IMR-90 (cell line): Measurements from ENCODE around the gene TMEM179. TPM values are rescaled to one million over a fixed set of nuclear protein-coding genes. Genes with fewer than 3 reads are reported as not detected.

Source experiments
- ATAC-seq: fragments of 200-7000 bp; cut with Tn5 transposase; 2 replicates; pipeline ENCODE4 v1.9.1; 2020; ENCODE audit warnings: low read depth, mild to moderate bottlenecking, moderate library complexity
- BruUV-seq: library from RNA; stranded (reverse); fragments of 400-500 nt; replicated peaks from 2 replicates; lab custom pipeline; 2021; lab: Mats Ljungman, UMichigan
- CTCF ChIA-PET: fragments of 300-600 bp; formaldehyde crosslinking; extraction: SDS; loops from one replicate; lab custom pipeline; 2021; ENCODE audit warnings: antibody characterized with exemption; lab: Yijun Ruan, JAX
- POLR2A ChIA-PET: fragments of 300-600 bp; sonication (Branson Sonifier 250); formaldehyde crosslinking; loops from one replicate; lab custom pipeline; 2022; ENCODE audit warnings: antibody characterized with exemption; ENCODE audit not compliant: unreplicated experiment; lab: Charles Lee
- DNase-seq: peaks from one replicate; pipeline ENCODE4 v3.0.0; 2013
- H2AFZ ChIP-seq: replicated peaks from 2 replicates; pipeline ENCODE3; 2013; ENCODE audit warnings: low read length, mild to moderate bottlenecking; ENCODE audit not compliant: poor library complexity
- H2AK5ac ChIP-seq: 2 replicates; pipeline ENCODE4 v1.6.1; 2013; ENCODE audit warnings: low read depth, low read length, inconsistent platforms
- H2AK9ac ChIP-seq: replicated peaks from 2 replicates; pipeline ENCODE3; 2013; ENCODE audit warnings: mild to moderate bottlenecking, low read depth, low read length, moderate library complexity; ENCODE audit not compliant: poor library complexity
- H2BK120ac ChIP-seq: 2 replicates; pipeline ENCODE4 v1.6.1; 2013; ENCODE audit warnings: low read depth, low read length, inconsistent platforms
- H2BK15ac ChIP-seq: 3 replicates; pipeline ENCODE4 v1.6.1; 2013; ENCODE audit warnings: low read depth, low read length, inconsistent platforms
- H2BK20ac ChIP-seq: 2 replicates; pipeline ENCODE4 v1.6.1; 2013; ENCODE audit warnings: low read depth, mild to moderate bottlenecking, inconsistent platforms, low read length, moderate library complexity
- H2BK5ac ChIP-seq: 2 replicates; pipeline ENCODE4 v1.6.1; 2013; ENCODE audit warnings: mild to moderate bottlenecking, low read depth, low read length, inconsistent platforms; ENCODE audit not compliant: poor library complexity, severe bottlenecking
- H3K14ac ChIP-seq: replicated peaks from 2 replicates; pipeline ENCODE4 v1.6.1; 2013; ENCODE audit warnings: low read depth, low read length, inconsistent platforms
- H3K18ac ChIP-seq: 2 replicates; pipeline ENCODE4 v1.6.1; 2013; ENCODE audit warnings: low read depth, low read length, control low read depth
- H3K23ac ChIP-seq: 2 replicates; pipeline ENCODE4 v1.6.1; 2013; ENCODE audit warnings: low read depth, low read length, inconsistent platforms
- H3K27ac ChIP-seq: 2 replicates; pipeline ENCODE4 v1.5.1; 2013; ENCODE audit warnings: mild to moderate bottlenecking, control low read depth, low read length; ENCODE audit not compliant: insufficient read depth
- H3K27me3 ChIP-seq: 2 replicates; pipeline ENCODE4 v1.6.1; 2013; ENCODE audit warnings: low read length; ENCODE audit not compliant: control insufficient read depth, insufficient read depth
- H3K36me3 ChIP-seq: 2 replicates; pipeline ENCODE4 v1.6.1; 2013; ENCODE audit warnings: low read length, mixed read lengths; ENCODE audit not compliant: control insufficient read depth, insufficient read depth
- H3K4ac ChIP-seq: 2 replicates; pipeline ENCODE4 v1.6.1; 2013; ENCODE audit warnings: low read depth, low read length, inconsistent platforms
- H3K4me1 ChIP-seq: 2 replicates; pipeline ENCODE4 v1.6.1; 2013; ENCODE audit warnings: low read length, mixed read lengths; ENCODE audit not compliant: control insufficient read depth, insufficient read depth
- H3K4me2 ChIP-seq: 2 replicates; pipeline ENCODE4 v1.6.1; 2013; ENCODE audit warnings: low read depth, mild to moderate bottlenecking, control low read depth, low read length, moderate library complexity
- H3K4me3 ChIP-seq: 2 replicates; pipeline ENCODE4 v1.5.1; 2013; ENCODE audit warnings: low read depth, mild to moderate bottlenecking, control low read depth, low read length, moderate library complexity; ENCODE audit not compliant: insufficient read depth
- H3K56ac ChIP-seq: 2 replicates; pipeline ENCODE4 v1.6.1; 2013; ENCODE audit warnings: low read length, inconsistent platforms; ENCODE audit not compliant: insufficient read depth; ENCODE audit errors: extremely low read depth
- H3K79me1 ChIP-seq, 2 experiments: 2 replicates each; pipeline ENCODE4 v1.6.1; 2013; ENCODE audit warnings: low read length in 2 of 2, inconsistent platforms in 1 of 2, low read depth in 1 of 2
- H3K9ac ChIP-seq: 2 replicates; pipeline ENCODE4 v1.6.1; 2013; ENCODE audit warnings: low read depth, low read length, control low read depth
- H3K9me1 ChIP-seq: 2 replicates; pipeline ENCODE4 v1.6.1; 2013; ENCODE audit warnings: low read length, inconsistent platforms; ENCODE audit not compliant: insufficient read depth
- H3K9me3 ChIP-seq: 2 replicates; pipeline ENCODE4 v1.6.1; 2013; ENCODE audit warnings: low read length; ENCODE audit not compliant: control insufficient read depth, insufficient read depth
- H4K20me1 ChIP-seq: 2 replicates; pipeline ENCODE4 v1.6.1; 2013; ENCODE audit warnings: low read length, inconsistent platforms; ENCODE audit not compliant: insufficient read depth
- H4K5ac ChIP-seq: 2 replicates; pipeline ENCODE4 v1.6.1; 2013; ENCODE audit warnings: mild to moderate bottlenecking, low read depth, low read length, control low read depth
- H4K8ac ChIP-seq, 2 experiments: 2 replicates each; pipeline ENCODE4 v1.6.1; 2013; ENCODE audit warnings: low read depth in 2 of 2, low read length in 2 of 2, control low read depth in 1 of 2, inconsistent platforms in 1 of 2
- H4K91ac ChIP-seq: 2 replicates; pipeline ENCODE4 v1.6.1; 2013; ENCODE audit warnings: low read depth, low read length, inconsistent platforms; ENCODE audit not compliant: insufficient read depth
- BHLHE40 ChIP-seq: fragments of 150-350 bp; IDR thresholded peaks from 2 replicates; pipeline ENCODE4 v1.6.1; 2016; ENCODE audit warnings: mild to moderate bottlenecking, low read depth, low read length
- CHD1 ChIP-seq: IDR thresholded peaks from 2 replicates; pipeline ENCODE4 v1.6.1; 2012; ENCODE audit warnings: low read depth, low read length, improper control_type of control experiment
- FOS ChIP-seq: fragments of 150-350 bp; IDR thresholded peaks from 2 replicates; pipeline ENCODE4 v1.6.1; 2016; ENCODE audit warnings: low read depth, low read length
- MAZ ChIP-seq: IDR thresholded peaks from 2 replicates; pipeline ENCODE4 v1.6.1; 2012; ENCODE audit warnings: low read depth, mild to moderate bottlenecking, low read length, improper control_type of control experiment, moderate library complexity, borderline replicate concordance
- MXI1 ChIP-seq: IDR thresholded peaks from 2 replicates; pipeline ENCODE4 v1.6.1; 2012; ENCODE audit warnings: low read depth, mild to moderate bottlenecking, low read length, moderate library complexity, borderline replicate concordance
- NFE2L2 ChIP-seq: fragments of 150-350 bp; IDR thresholded peaks from 2 replicates; pipeline ENCODE4 v1.6.1; 2016; ENCODE audit warnings: low read depth, mild to moderate bottlenecking, low read length
- POLR2A ChIP-seq: IDR thresholded peaks from 2 replicates; pipeline ENCODE4 v1.6.1; 2012; ENCODE audit warnings: mild to moderate bottlenecking, low read depth, low read length
- RAD21 ChIP-seq: IDR thresholded peaks from 2 replicates; pipeline ENCODE4 v1.6.1; 2012; ENCODE audit warnings: low read length, improper control_type of control experiment
- RFX5 ChIP-seq: IDR thresholded peaks from 2 replicates; pipeline ENCODE4 v1.8.0; 2012; ENCODE audit warnings: low read depth, mild to moderate bottlenecking, low read length, moderate library complexity
- SMC3 ChIP-seq: fragments of 150-350 bp; IDR thresholded peaks from 2 replicates; pipeline ENCODE4 v1.6.1; 2016; ENCODE audit warnings: low read depth, mild to moderate bottlenecking, antibody characterized with exemption, low read length, moderate library complexity
- WGBS, 2 experiments: methylation state at CpG; one replicate each; pipeline versions ENCODE4 v1.1.5 to v1.1.7; 2013; ENCODE audit warnings: missing lambda C conversion rate in 2 of 2; ENCODE audit not compliant: insufficient read length in 1 of 2; ENCODE audit errors: extremely low coverage in 2 of 2; 5-methylcytosine and 5-hydroxymethylcytosine counted together
- dilution Hi-C: fragments of 300-500 bp; cut with HindIII; formaldehyde crosslinking; loops from one replicate; pipeline ENCODE4 v1.14.3; 2018; ENCODE audit warnings: low sequenced_read_pairs; ENCODE audit not compliant: unreplicated experiment
- in situ Hi-C: fragments of 300-500 bp; cut with MboI; formaldehyde crosslinking; loops from 3 replicates; pipeline ENCODE4 v1.14.3; 2019; ENCODE audit warnings: low sequenced_read_pairs, inconsistent platforms, mixed read lengths
- intact Hi-C: fragments of 100-400 bp; cut with micrococcal nuclease; formaldehyde crosslinking; loops from 2 replicates; pipeline ENCODE4 v1.10.0; 2022
- polyA plus RNA-seq, 3 experiments: library from polyadenylated mRNA; depleted of rRNA; stranded (reverse); fragments of >200 nt; gene quantifications; 2 replicates each; pipeline ENCODE4 v1.2.3, GENCODE V29; 2012; ENCODE audit warnings: low replicate concordance in 1 of 3
- total RNA-seq: library from RNA; depleted of rRNA; stranded (reverse); fragments of >200 nt; gene quantifications from 2 replicates; pipeline ENCODE4 v1.2.3, GENCODE V29; 2012
- TF ChIP-seq, protein P1 (sequence below): conservative IDR thresholded peaks from 2 replicates; pipeline ENCODE4 v1.5.1; 2012; ENCODE audit warnings: mild to moderate bottlenecking, low read depth, low read length, improper control_type of control experiment

Gene TMEM179
- total and polyA plus RNA-seq, 2 of the 4 experiments (the other 2 are of a cell fraction): not detected

DNA sequence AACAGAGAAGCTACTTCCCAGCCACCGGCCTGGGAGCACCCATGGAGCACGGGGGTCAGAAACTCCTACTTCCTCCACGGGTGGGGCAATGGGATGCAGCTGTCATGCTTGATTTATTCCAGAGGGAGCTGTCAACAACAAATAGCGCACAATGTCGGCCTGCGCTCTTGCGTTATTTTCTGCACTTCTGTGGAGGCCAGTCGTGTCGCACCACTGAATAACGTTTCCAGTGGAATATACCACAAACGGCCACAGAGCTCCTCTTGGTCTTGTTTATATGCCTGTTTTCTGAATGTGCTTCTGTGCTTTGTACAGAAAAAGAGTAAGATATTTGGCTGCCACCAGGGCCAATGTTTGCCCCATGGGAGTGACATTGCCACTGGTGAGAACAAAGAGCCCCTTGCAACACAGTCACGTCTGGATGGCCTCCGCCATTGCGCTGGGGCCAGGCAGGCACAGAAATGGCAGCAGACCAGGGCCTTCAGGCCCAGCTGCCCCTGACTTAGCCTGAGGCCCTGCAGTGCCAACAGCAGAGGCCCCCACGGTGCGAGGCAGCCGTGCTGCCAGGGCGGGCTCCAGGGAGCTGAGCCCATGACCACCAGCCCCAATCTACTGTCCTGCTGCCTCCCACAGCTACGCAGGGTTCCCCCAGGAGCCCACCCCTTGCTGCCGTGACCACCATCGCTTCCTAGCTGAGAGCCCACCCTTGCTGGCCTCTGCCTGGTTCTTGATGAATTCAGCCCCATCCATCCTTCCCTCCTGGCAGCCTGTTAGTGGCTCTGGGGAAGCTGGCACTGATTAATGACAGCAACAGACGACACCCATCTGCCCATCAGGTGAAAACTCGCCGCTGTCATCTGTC, 28.9 kb upstream of the TMEM179 start (continued):
- no peak for TF ChIP-seq FOS

GRCh38 chr14:104632781-104633180, 28.2 kb upstream of the TMEM179 start:
- WGBS, 2 experiments: 80% methylated on average over 1 of the region's 9 CpGs; no CpG with 5 or more reads in 1 of the 2 experiments
- no peaks in the 10 kb centered on the region for H3K36me3 ChIP-seq

More at GRCh38 chr14:104632781-104633180, 28.2 kb upstream of the TMEM179 start:
- no peak overlapping the region for H3K4me3 ChIP-seq
- H4K8ac ChIP-seq: no peak overlapping the region
- no peak overlapping the region for H3K4me2 ChIP-seq
- no peak overlapping the region for H3K56ac ChIP-seq
- peaks cover 8% of the 10 kb centered on the region for H3K27me3 ChIP-seq
- no peak overlapping the region for H2AK9ac ChIP-seq
- in situ Hi-C loops (loop anchor here (25.0 kb wide), 1 partner anchor 545 kb away; the partner anchor contains the start of gene ASPG), dilution Hi-C loops (no loop called here), intact Hi-C loops (no loop called here)
- H2BK15ac ChIP-seq: no peak overlapping the region
- no peaks in the 10 kb centered on the region for H3K9me1 ChIP-seq
- no peak overlapping the region for H2BK120ac ChIP-seq
- DNase-seq (no peak), ATAC-seq (no peak)
- TF ChIP-seq SMC3: no peak
- no peak for TF ChIP-seq BHLHE40
- no peak for TF ChIP-seq CHD1
- no peak for TF ChIP-seq POLR2A
- TF ChIP-seq NFE2L2: no peak
- TF ChIP-seq, protein P1, sequence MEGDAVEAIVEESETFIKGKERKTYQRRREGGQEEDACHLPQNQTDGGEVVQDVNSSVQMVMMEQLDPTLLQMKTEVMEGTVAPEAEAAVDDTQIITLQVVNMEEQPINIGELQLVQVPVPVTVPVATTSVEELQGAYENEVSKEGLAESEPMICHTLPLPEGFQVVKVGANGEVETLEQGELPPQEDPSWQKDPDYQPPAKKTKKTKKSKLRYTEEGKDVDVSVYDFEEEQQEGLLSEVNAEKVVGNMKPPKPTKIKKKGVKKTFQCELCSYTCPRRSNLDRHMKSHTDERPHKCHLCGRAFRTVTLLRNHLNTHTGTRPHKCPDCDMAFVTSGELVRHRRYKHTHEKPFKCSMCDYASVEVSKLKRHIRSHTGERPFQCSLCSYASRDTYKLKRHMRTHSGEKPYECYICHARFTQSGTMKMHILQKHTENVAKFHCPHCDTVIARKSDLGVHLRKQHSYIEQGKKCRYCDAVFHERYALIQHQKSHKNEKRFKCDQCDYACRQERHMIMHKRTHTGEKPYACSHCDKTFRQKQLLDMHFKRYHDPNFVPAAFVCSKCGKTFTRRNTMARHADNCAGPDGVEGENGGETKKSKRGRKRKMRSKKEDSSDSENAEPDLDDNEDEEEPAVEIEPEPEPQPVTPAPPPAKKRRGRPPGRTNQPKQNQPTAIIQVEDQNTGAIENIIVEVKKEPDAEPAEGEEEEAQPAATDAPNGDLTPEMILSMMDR: no peak
- TF ChIP-seq RFX5: no peak
- TF ChIP-seq MAZ: no peak
- no peak for TF ChIP-seq RAD21
- TF ChIP-seq MXI1: no peak
- no peak overlapping the region for H3K27ac ChIP-seq
- ChIA-PET POLR2A (no interaction called here), CTCF (no interaction called here)
- H4K91ac ChIP-seq: no peak overlapping the region
- no peak overlapping the region for H2AFZ ChIP-seq
- H3K79me1 ChIP-seq: no peaks in the 10 kb centered on the region
- no peak overlapping the region for H2AK5ac ChIP-seq
- no peak overlapping the region for H3K4ac ChIP-seq
- H3K4me1 ChIP-seq: no peaks in the 10 kb centered on the region
- no peak overlapping the region for H4K5ac ChIP-seq
- H4K20me1 ChIP-seq: no peaks in the 10 kb centered on the region
- no peak overlapping the region for H3K9ac ChIP-seq
- peaks cover 6% of the 10 kb centered on the region for H3K9me3 ChIP-seq
- H2BK20ac ChIP-seq: no peak overlapping the region
- BruUV-seq: no TSS peak
- no peak overlapping the region for H3K14ac ChIP-seq
- no peak overlapping the region for H2BK5ac ChIP-seq
- H3K18ac ChIP-seq: no peak overlapping the region
- no peak overlapping the region for H3K23ac ChIP-seq
